ENCODE results near the gene ITGA4.

Gene ITGA4

GRCh38 chr2:181483211-181483610 lies 26.0 kb downstream of the ITGA4 start:
- ATAC-seq (ENCODE audit: insufficient read depth, low read depth), result no peak
- no peaks in the 10 kb centered on the region for H3K9me3 ChIP-seq (ENCODE audit: insufficient read depth, low read length, severe bottlenecking)
- no peak overlapping the region for H3K27ac ChIP-seq (ENCODE audit: low read length)
- no peak overlapping the region for H2AFZ ChIP-seq (ENCODE audit: low read depth, low read length)
- TF ChIP-seq EZH2 (IDR thresholded peaks at IDR 0.05; ENCODE audit: borderline replicate concordance, low read depth, low read length, severe bottlenecking), result no peak
- TF ChIP-seq, protein P1, sequence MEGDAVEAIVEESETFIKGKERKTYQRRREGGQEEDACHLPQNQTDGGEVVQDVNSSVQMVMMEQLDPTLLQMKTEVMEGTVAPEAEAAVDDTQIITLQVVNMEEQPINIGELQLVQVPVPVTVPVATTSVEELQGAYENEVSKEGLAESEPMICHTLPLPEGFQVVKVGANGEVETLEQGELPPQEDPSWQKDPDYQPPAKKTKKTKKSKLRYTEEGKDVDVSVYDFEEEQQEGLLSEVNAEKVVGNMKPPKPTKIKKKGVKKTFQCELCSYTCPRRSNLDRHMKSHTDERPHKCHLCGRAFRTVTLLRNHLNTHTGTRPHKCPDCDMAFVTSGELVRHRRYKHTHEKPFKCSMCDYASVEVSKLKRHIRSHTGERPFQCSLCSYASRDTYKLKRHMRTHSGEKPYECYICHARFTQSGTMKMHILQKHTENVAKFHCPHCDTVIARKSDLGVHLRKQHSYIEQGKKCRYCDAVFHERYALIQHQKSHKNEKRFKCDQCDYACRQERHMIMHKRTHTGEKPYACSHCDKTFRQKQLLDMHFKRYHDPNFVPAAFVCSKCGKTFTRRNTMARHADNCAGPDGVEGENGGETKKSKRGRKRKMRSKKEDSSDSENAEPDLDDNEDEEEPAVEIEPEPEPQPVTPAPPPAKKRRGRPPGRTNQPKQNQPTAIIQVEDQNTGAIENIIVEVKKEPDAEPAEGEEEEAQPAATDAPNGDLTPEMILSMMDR (IDR thresholded peaks at IDR 0.05; ENCODE audit: borderline replicate concordance, extremely low read depth, low read length, poor library complexity, severe bottlenecking), result no peak
- no peak for DNase-seq
- H3K79me2 ChIP-seq (ENCODE audit: insufficient read depth, low read length), result peaks cover 90% of the 10 kb centered on the region
- H3K4me2 ChIP-seq (ENCODE audit: insufficient read depth, low read length), result no peak overlapping the region
- H3K9ac ChIP-seq (ENCODE audit: low read depth, low read length), result no peak overlapping the region
- H3K36me3 ChIP-seq (ENCODE audit: insufficient read depth, low read length), result peaks cover 98% of the 10 kb centered on the region
- no peaks in the 10 kb centered on the region for H3K27me3 ChIP-seq (ENCODE audit: insufficient read depth, low read length, poor library complexity)
- no peak overlapping the region for H3K4me3 ChIP-seq (ENCODE audit: low read depth in 1 of 2, low read length in 2 of 2)
- H4K20me1 ChIP-seq (ENCODE audit: insufficient read depth, low read length), result peaks cover 3% of the 10 kb centered on the region; the same call in 1 of the 2 replicates
- H3K4me1 ChIP-seq (ENCODE audit: insufficient read depth, low read length), result no peaks in the 10 kb centered on the region

- Histone ChIP-seq H3K4me1 (ENCODE audit: insufficient read depth, low read length) (no peaks in the 10 kb centered on the region), H3K27ac (ENCODE audit: low read length) (no peak overlapping the region), H3K9ac (ENCODE audit: low read depth, low read length) (no peak overlapping the region), H3K9me3 (ENCODE audit: insufficient read depth, low read length, severe bottlenecking) (no peaks in the 10 kb centered on the region), H3K79me2 (ENCODE audit: insufficient read depth, low read length) (peaks cover 84% of the 10 kb centered on the region), H3K27me3 (ENCODE audit: insufficient read depth, low read length, poor library complexity) (no peaks in the 10 kb centered on the region), H4K20me1 (ENCODE audit: insufficient read depth, low read length) (peaks cover 3% of the 10 kb centered on the region; the same call in 1 of the 2 replicates), H3K4me2 (ENCODE audit: insufficient read depth, low read length) (no peak overlapping the region), H3K4me3 (ENCODE audit: low read depth in 1 of 2, low read length in 2 of 2) (no peak overlapping the region), H3K36me3 (ENCODE audit: insufficient read depth, low read length) (peaks cover 100% of the 10 kb centered on the region), H2AFZ (ENCODE audit: low read depth, low read length) (no peak overlapping the region)
- no peak for DNase-seq
- no peak for ATAC-seq (ENCODE audit: insufficient read depth, low read depth)
- TF ChIP-seq, protein P1 (IDR thresholded peaks at IDR 0.05; ENCODE audit: borderline replicate concordance, extremely low read depth, low read length, poor library complexity, severe bottlenecking), result no peak
- no peak for TF ChIP-seq EZH2 (IDR thresholded peaks at IDR 0.05; ENCODE audit: borderline replicate concordance, low read depth, low read length, severe bottlenecking)
Observed at GRCh38 chr2:181483876-181484275, 26.7 kb downstream of the ITGA4 start.

DNA sequence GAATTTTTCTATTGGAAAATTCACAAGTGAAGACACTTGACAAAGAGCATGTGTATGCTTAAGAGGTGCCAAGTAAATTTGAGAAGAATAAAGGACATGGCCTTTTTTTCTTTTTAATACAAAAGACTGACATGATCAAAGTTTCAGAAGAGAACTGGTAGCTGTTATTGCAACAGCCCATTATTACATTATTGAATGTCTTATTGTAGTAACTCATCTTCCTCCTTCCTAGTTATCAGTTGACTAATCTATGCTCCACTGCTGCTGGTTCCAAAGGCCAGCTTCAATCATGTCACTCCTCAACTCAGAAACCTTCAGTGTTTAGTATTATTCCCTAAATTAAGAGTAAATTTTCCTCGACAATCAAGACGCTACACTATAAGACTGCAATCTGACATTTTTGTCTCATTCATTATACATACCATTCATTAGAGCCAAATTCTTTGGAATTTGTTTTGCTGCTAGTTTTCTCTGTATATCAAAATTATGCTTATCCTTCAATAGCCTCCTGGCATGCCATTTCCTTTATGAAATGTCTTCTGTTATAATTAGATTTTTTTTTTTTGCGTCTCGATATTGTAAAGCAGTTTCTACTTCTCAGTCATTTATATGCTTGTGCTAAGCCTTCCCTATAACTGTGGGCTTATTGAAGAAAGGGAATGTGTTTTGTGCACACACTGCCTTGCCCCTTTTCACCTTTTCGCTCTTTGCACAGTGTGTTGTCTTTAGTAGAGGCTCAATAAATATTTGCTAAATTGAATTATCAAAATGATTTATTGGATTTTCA lies 27.9 kb downstream of the ITGA4 start:
- H3K9ac ChIP-seq (ENCODE audit: low read depth, low read length), result no peak overlapping the region
- H3K27ac ChIP-seq (ENCODE audit: low read length), result no peak overlapping the region
- H3K79me2 ChIP-seq (ENCODE audit: insufficient read depth, low read length), result peaks cover 77% of the 10 kb centered on the region
- DNase-seq, result no peak
- no peaks in the 10 kb centered on the region for H3K27me3 ChIP-seq (ENCODE audit: insufficient read depth, low read length, poor library complexity)
- no peak overlapping the region for H3K4me2 ChIP-seq (ENCODE audit: insufficient read depth, low read length)
- no peak overlapping the region for H2AFZ ChIP-seq (ENCODE audit: low read depth, low read length)
- no peaks in the 10 kb centered on the region for H3K4me1 ChIP-seq (ENCODE audit: insufficient read depth, low read length)
- H4K20me1 ChIP-seq (ENCODE audit: insufficient read depth, low read length), result peaks cover 3% of the 10 kb centered on the region; the same call in 1 of the 2 replicates
- TF ChIP-seq EZH2 (IDR thresholded peaks at IDR 0.05; ENCODE audit: borderline replicate concordance, low read depth, low read length, severe bottlenecking), result no peak
- TF ChIP-seq, protein P1 (IDR thresholded peaks at IDR 0.05; ENCODE audit: borderline replicate concordance, extremely low read depth, low read length, poor library complexity, severe bottlenecking), result no peak
- H3K4me3 ChIP-seq (ENCODE audit: low read depth in 1 of 2, low read length in 2 of 2), result no peak overlapping the region
- H3K9me3 ChIP-seq (ENCODE audit: insufficient read depth, low read length, severe bottlenecking), result no peaks in the 10 kb centered on the region
- ATAC-seq (ENCODE audit: insufficient read depth, low read depth), result no peak
- H3K36me3 ChIP-seq (ENCODE audit: insufficient read depth, low read length), result peaks cover 96% of the 10 kb centered on the region

All from DND-41 (cell line).